ENCODE data around the gene CNGA1.
A peak's percentile ranks its signal among the peaks of the same experiment; 100 is the strongest.

Gene CNGA1

GRCh38 chr4:48016141-48017107 is at the start of gene CNGA1, which contains the start of gene NIPAL1:
TSS of gene CNGA1 (minus strand) at chr4:48016681. CDS start at chr4:47952689, 63,992 bp downstream.
TSS of gene NIPAL1 (plus strand) at chr4:48016772. CDS start at chr4:48016840, 68 bp downstream.
- peak; percentile 55 for DNase-seq

DNA sequence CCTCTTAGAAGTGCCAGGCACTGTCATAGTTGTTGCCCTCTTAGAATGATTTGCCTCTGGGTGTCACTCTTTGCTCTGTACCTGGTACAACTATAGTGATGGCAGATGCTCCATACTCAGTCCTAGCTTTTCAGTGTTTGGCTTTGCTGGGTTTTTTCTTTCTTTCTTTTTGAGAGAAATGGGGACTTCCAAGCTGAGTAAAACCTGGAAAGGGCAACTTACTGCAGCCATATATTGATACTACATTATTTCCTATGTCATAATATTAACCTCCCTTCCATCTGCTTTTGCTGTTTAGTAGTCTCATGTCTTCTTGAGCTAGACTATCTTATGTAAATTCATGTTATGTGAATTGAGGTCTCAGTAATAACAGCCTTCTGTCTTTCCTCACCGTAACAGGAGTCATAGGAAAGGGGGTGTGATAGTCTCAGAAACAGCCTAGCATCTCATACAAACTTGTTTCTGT is 49.1 kb upstream of the CNGA1 start:
- no peak for DNase-seq

DNA sequence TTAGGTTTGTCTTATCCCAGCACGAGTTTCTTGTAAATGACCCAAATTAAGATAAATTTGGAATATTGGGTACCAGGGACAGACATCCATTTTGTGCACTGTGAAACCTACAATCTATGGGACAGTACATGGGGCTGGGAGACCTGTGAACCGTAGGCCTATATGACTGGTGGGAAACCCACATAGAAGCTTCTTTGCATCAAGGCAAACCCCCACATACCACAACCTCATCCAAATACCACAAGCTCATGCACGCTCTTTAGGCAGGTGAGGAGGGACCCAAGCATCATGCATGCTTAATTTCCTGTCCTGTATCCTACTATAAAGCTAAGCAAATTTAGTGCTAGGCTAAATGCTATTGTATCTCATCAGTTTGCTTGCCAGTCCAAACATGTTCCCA is 47.9 kb upstream of the CNGA1 start:
- DNase-seq = no peak

GRCh38 chr4:48058617-48059530 is 42.4 kb upstream of the CNGA1 start:
- DNase-seq = no peak

- no peak for DNase-seq
Measured at GRCh38 chr4:48051078-48051477, 34.6 kb upstream of the CNGA1 start.

DNA sequence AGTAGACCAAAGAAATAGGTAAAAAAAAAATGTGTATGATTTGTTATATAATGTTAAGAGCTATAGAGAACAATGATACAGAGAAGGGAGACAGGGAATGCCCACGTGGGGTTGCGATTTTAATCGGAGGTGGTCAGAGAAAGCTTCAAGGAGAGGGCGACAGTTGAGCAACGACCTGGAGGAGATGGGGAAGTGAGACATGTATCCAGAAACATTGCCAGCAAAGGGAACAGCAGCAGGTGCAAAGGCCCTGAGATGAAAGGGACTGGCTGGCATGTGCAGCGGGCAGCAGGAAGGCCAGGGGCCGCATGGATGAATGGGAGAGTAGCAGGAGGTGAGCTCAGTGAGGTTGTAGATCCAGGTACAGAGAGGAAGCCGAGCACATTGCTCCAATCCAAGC is 33.0 kb upstream of the CNGA1 start:
- DNase-seq = no peak

- no peak for DNase-seq
Measured at GRCh38 chr4:48047896-48048295, 31.4 kb upstream of the CNGA1 start.

- DNase-seq = peak; percentile 36
Measured at GRCh38 chr4:48047421-48047844, 31.0 kb upstream of the CNGA1 start.

DNA sequence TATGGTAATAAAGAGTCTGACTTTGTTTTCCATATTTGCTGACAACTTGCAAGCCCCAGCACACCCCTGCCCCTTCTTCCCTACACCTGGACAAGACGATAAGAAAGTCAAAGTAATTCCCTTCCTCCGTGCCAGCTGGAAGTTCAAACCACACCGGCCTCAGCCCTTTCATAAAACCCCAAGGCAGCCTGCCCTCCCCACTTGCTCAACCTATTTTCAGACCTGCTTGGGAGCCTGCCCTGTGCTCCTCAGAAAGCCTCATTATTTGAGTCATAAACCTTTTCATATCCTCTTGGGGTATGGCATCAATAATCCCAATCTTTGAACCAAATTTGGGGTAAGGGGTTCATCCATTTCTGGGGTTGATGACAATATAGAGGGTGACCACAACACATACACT is 29.6 kb upstream of the CNGA1 start:
- no peak for DNase-seq

GRCh38 chr4:48044298-48044697 is 27.8 kb upstream of the CNGA1 start:
- DNase-seq = no peak

- DNase-seq = no peak
Measured at GRCh38 chr4:48043504-48043903, 27.0 kb upstream of the CNGA1 start.

GRCh38 chr4:48042979-48043461 is 26.5 kb upstream of the CNGA1 start:
- no peak for DNase-seq

DNA sequence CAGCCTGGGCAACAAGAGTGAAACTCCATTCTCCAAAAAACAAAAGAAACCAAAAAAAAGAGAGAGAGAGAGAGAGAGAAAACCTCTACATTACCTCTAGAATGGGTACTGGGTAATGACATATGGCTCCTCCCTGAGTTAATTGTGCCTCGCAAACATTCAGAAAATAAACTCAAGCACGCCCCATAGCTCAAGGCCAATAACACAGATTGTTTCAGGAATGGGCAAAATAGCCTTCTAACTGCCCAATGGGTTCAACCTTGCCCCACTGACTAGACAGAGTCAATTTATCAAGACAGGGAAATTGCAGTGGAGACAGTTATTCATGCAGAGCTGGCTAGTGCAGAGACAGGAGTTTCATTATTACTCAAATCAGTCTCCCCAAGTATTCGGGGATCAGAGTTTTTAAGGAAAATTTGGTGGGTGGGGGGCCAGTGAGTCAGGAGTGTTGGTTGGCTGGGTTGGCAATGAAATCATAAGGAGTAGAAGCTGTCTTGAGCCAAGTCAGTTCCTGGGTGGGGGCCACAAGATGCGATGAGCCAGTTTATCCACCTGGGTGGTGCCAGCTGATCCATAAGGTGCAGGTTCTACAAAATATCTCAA is 25.2 kb upstream of the CNGA1 start:
- DNase-seq = no peak

DNA sequence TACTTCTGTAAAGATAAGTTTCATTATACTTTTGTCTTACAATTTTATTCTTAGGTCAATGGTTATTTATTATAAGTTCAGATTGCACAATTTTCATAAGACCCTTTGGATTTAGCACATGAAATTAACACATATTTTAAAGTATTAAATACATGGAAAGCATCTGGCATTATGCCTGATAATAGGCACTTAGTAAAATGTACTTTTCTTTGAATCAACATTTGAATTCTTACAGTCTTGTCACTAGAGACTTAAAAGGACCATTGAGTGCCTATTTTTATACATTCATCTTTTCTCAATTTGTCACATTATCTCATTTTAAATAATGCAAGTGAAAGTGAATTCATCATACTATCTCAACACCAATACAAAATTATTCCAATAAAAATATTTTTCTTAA is 23.1 kb upstream of the CNGA1 start:
- DNase-seq = no peak

- DNase-seq = no peak
Measured at GRCh38 chr4:48038666-48039065, 22.2 kb upstream of the CNGA1 start.

DNA sequence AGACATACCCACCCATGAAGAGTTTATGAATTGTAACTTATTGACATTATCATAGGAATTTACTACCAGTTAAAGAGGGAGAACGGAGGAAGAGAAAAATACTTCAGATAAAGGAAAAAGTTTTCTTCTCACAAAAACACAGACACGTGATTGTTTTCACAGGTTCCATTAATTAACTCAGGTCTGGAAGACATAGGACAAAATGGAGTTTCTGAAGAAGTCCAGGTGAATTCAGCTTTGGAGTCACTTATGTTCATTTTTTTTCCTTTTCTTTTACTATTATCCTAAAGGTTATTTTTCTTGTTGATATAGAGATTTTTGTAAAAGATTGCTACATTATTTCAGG is 20.6 kb upstream of the CNGA1 start:
- DNase-seq = no peak

GRCh38 chr4:48035952-48036351 is 19.5 kb upstream of the CNGA1 start:
- no peak for DNase-seq

DNA sequence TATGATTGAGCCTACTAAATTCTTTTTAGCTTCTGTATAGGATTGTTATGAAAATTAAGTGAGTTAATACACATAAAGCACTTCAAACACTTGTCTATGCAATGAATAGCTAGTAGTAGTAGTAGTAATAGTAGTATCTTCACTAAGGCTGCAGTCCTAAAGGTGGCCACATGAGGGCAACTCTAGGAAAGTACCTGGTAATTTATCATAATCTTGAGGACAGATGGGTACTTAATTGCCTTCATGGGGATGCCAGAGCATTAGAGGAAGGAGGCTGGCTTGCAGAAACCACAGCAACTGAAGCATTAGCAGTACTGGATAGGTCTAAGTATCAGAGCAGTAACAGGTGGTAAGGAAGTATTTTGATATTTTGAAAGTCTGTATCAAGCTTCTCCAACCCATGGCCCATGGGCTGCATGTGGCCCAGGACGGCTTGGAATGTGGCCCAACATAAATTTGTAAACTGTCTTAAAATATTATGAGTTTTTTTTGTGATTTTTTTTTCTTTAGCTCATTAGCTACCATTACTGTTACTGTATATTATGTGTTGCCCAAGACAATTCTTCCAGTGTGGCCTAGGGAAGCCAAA is 17.4 kb upstream of the CNGA1 start:
- DNase-seq = peak; percentile 38

DNA sequence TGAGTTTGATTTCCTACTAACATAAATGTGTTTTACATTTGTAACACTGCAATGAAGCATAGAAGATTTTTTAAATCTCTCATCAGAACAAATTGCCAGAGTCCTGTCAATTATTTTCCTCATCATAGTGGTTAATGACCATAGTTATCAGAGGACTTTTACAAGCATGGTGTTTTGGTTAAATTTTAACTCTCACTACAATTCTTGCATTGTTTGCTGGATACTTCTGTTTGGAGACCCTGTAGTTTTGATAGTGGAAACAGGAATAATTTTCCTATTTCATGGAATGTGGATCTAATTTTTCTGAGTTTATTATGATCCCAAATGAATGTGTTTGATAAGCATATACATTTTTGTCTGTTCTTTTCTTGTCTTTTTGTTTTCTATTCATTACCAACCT is 16.9 kb upstream of the CNGA1 start:
- no peak for DNase-seq

DNA sequence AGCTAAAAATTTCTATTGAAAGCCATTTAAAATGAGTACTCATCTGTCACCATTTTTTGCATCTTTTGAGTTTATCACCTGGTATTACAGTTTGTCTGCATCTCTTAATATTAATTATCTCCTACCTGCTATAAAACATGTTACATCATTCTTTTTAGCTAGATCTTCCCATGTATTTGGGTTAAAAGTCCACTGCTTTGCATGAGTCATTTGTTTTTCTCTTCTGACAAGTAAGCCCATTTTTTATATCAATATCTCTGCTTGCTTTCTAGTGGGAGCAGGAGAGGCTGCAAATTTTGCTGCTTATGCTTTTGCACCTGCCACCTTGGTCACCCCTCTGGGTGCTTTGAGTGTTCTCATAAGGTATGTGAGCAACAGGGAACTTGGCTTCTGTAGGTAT is 16.2 kb upstream of the CNGA1 start:
- DNase-seq = no peak

DNA sequence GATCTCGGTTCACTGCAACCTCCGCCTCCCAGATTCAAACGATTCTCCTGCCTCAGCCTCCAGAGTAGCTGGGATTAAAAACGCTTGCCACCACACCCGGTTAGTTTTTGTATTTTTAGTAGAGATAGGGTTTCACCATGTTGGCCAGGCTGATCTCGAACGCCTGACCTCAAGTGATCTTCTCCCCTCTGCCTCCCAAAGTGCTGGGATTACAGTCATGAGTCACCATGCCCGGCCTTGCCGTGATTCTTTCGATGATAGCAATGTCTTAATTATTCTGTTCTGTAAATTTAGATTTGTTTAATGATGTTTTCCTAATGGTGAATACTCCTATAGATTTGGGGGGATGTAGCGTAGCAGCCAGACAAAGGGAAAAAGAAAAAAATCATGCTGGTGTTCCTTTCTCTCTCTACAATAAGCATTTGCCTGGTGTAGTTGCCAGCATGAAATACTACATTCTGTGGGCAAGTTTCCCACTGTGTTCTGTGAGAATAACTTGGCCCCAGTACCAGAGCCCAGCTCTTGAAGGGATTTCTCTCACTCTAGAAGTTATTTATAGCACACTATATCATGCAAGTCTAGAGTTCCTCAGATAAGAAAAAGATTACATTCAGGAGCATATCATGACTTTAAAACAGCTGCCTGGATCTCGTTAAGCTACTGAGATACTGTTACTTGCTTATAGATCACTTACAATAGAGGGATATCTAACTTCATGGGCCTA is 15.5 kb upstream of the CNGA1 start:
- no peak for DNase-seq

DNA sequence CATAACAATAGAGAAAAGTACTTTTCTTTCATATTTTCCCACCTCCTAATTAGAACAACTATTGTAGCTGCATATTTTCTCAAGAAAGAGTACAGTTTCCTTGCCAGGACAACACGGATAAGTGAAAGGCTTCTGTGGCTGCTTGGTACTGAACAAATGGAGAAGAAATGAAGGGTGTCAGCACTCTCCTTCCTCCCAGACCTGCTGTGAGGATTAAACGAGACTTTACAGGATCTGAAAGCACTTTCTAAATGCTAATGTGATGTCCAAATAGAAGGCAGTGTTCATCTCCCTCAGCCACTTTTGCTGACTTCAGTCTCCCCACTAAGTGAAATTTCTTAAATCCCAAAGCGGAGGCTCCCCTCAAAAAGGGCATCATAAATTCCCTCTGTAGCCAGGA is 14.0 kb upstream of the CNGA1 start:
- DNase-seq = no peak
